HG02623 (cell line): ENCODE measurements around the gene CFAP99.

Source experiments
- ATAC-seq: cut with Tn5 transposase; IDR thresholded peaks from one replicate; pipeline ENCODE4 v1.9.1; 2021; ENCODE audit warnings: moderate library complexity; ENCODE audit not compliant: unreplicated experiment

The CFAP99 gene

GRCh38 chr4:2409381-2409783 is 9.4 kb upstream of the CFAP99 start:
- no peak for ATAC-seq

- no peak for ATAC-seq
Observed at GRCh38 chr4:2411786-2412510, 6.8 kb upstream of the CFAP99 start.

- ATAC-seq = peak; percentile 13
Observed at GRCh38 chr4:2412534-2412884, 6.2 kb upstream of the CFAP99 start.

- peak; percentile 37 for ATAC-seq
Observed at GRCh38 chr4:2412885-2413716, 5.7 kb upstream of the CFAP99 start.

GRCh38 chr4:2413821-2414610 is 4.7 kb upstream of the CFAP99 start:
- no peak for ATAC-seq

- no peak for ATAC-seq
Observed at GRCh38 chr4:2415213-2415612, 3.5 kb upstream of the CFAP99 start.

- no peak for ATAC-seq
Observed at GRCh38 chr4:2415881-2416563, 2.7 kb upstream of the CFAP99 start.

GRCh38 chr4:2416564-2417225 is 2.1 kb upstream of the CFAP99 start:
- no peak for ATAC-seq

- no peak for ATAC-seq
Observed at GRCh38 chr4:2417226-2417764, 1.5 kb upstream of the CFAP99 start.

- no peak for ATAC-seq
Observed at GRCh38 chr4:2417765-2418649, 748 bp upstream of the CFAP99 start, which contains the start of gene ZFYVE28. TSS of gene ZFYVE28 (minus strand) at chr4:2418645. CDS start at chr4:2418323, 322 bp downstream.

- ATAC-seq = no peak
Observed at GRCh38 chr4:2419814-2420213, 1.1 kb downstream of the CFAP99 start.

- ATAC-seq = no peak
Observed at GRCh38 chr4:2421928-2422327, 3.2 kb downstream of the CFAP99 start.

GRCh38 chr4:2423066-2423465 is 4.3 kb downstream of the CFAP99 start:
- ATAC-seq = no peak

GRCh38 chr4:2423695-2424094 is 4.9 kb downstream of the CFAP99 start:
- no peak for ATAC-seq

GRCh38 chr4:2424581-2424980 is 5.8 kb downstream of the CFAP99 start:
- ATAC-seq = no peak

GRCh38 chr4:2425386-2426068 is 6.8 kb downstream of the CFAP99 start:
- ATAC-seq = no peak

- no peak for ATAC-seq
Observed at GRCh38 chr4:2426069-2426397, 7.3 kb downstream of the CFAP99 start.

- ATAC-seq = no peak
Observed at GRCh38 chr4:2426711-2427275, 8.0 kb downstream of the CFAP99 start.
